ENCODE data around the gene DBNDD1. TPM values are rescaled to one million over a fixed set of nuclear protein-coding genes. Genes with fewer than 3 reads are reported as not detected.

The DBNDD1 gene
- polyA plus RNA-seq, 1 of the 3 experiments (the other 2 are of a cell fraction), result 27.9 TPM

- TF ChIP-seq CHD2 (IDR thresholded peaks at IDR 0.05; ENCODE audit: low read length, partially characterized antibody), result no peak
- TF ChIP-seq MXI1 (IDR thresholded peaks at IDR 0.05; ENCODE audit: low read depth, low read length), result no peak
- TF ChIP-seq ZBTB33 (IDR thresholded peaks at IDR 0.05; ENCODE audit: borderline replicate concordance, low read depth), result no peak
- TF ChIP-seq SIN3A (IDR thresholded peaks at IDR 0.05; ENCODE audit: borderline replicate concordance, low read depth, low read length), result no peak
- TF ChIP-seq NFIC (IDR thresholded peaks at IDR 0.05; ENCODE audit: borderline replicate concordance), result no peak
- TF ChIP-seq MAX (IDR thresholded peaks at IDR 0.05; ENCODE audit: low read depth), result no peak
- no peak for TF ChIP-seq FOSL2 (IDR thresholded peaks at IDR 0.05; ENCODE audit: borderline replicate concordance, low read depth)
- TF ChIP-seq USF2 (IDR thresholded peaks at IDR 0.05; ENCODE audit: borderline replicate concordance, low read depth, low read length), result no peak
- no peak for TF ChIP-seq POLR2AphosphoS5 (IDR thresholded peaks at IDR 0.05; ENCODE audit: low read depth, low read length)
- TF ChIP-seq RAD21 (IDR thresholded peaks at IDR 0.05; ENCODE audit: low read length), result no peak
- TF ChIP-seq RFX5 (IDR thresholded peaks at IDR 0.05; ENCODE audit: low read length), result no peak
- TF ChIP-seq EZH2phosphoT487 (IDR thresholded peaks at IDR 0.05; ENCODE audit: borderline replicate concordance, low read depth), result no peak
- TF ChIP-seq REST (IDR thresholded peaks at IDR 0.05; ENCODE audit: low read depth, low read length), result no peak
- TF ChIP-seq TEAD4 (IDR thresholded peaks at IDR 0.05; ENCODE audit: borderline replicate concordance, insufficient read depth), result no peak
- no peak for TF ChIP-seq JUND (IDR thresholded peaks at IDR 0.05)
- no peak for DNase-seq
- H3K27ac ChIP-seq (ENCODE audit: low read depth in 2 of 2, low read length in 1 of 2), result no peak overlapping the region
- no peaks in the 10 kb centered on the region for H3K4me1 ChIP-seq (ENCODE audit: control insufficient read depth in 1 of 2, insufficient read depth in 2 of 2, low read depth in 1 of 2, low read length in 1 of 2)
- no peak overlapping the region for H3K4me2 ChIP-seq
- no peaks in the 10 kb centered on the region for H3F3A ChIP-seq (replicated peaks; ENCODE audit: insufficient read depth)
- H3K79me2 ChIP-seq (ENCODE audit: insufficient read depth), result peaks cover 35% of the 10 kb centered on the region
- CTCF ChIA-PET, result interaction anchor here (1.3 kb wide), 1 partner anchor 37 kb away, joined by 3 read pairs; the partner anchor contains the start of gene DBNDD1
- H3K36me3 ChIP-seq (replicated peaks in 1 of 2; ENCODE audit: control insufficient read depth in 1 of 2, insufficient read depth in 2 of 2, low read length in 1 of 2), result peaks cover 38 to 51% of the 10 kb centered on the region in 2 experiments
- H3K27me3 ChIP-seq (ENCODE audit: insufficient read depth), result no peaks in the 10 kb centered on the region
- H3K9me2 ChIP-seq, result no peaks in the 10 kb centered on the region
- no peak overlapping the region for H2AFZ ChIP-seq (ENCODE audit: low read depth)
- no peaks in the 10 kb centered on the region for H3K9me3 ChIP-seq
- no peak overlapping the region for H3K9ac ChIP-seq
- POLR2A ChIA-PET, result no interaction called here
- 0 out of 2 replicates have a peak, but pooled peaks cover 5% of the 10 kb centered on the region for H4K20me1 ChIP-seq (ENCODE audit: insufficient read depth)
- 90% methylated on average over 8 of the region's 8 CpGs for WGBS (ENCODE audit: low lambda C conversion rate)
- H3K4me3 ChIP-seq (ENCODE audit: low read depth in 2 of 2, low read length in 1 of 2), result no peak overlapping the region
These were observed 37.8 kb downstream of the DBNDD1 start for GRCh38 chr16:89981414-89981813.

All from SK-N-SH (cell line).